ENCODE results near the gene FAM177B.
A peak's percentile ranks its signal among the peaks of the same experiment; 100 is the strongest.

Gene FAM177B

DNA sequence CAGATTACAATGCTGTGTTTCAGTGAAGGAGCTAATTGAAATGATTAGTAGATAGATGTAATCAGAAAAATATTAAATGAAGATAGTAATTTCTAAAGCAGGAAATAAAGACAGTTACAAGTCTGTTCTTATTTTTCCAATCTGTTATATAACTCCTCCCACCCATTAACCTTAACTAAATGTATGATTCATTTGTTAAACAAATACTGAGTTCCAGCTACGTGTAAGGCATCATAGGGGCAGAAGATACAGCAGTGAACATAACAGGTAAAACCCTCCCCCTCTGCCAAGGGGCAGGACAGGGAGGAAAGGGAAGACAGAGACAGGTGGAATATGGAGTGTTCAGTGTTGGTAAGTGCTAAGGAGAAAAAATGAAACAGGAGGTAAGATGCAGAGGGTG, at the start of gene FAM177B:
TSS of gene FAM177B (plus strand) at position 231 of the 400 bp plus-strand sequence. CDS start 9,344 bp downstream, outside the sequence.
- no peak for DNase-seq (ENCODE audit: low spot score)

DNA sequence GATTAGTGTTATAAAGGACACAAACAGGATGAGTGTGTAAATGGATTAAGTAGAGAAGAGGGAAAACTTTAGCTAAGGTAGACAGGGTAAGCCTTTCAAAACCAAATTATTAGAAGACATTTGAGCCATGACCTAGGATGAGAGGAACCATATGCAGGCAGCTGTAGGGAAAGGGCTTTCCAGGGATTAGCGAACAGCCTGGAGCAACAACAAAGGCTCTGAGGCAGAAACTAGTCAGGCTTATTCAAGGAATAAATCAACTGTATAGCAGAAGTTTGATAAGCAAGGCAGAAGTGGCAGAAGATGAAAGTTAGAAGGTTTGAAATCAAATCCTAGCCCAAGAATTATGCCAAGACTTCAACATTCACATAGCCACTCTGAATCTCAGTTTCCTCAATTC, 46.0 kb upstream of the FAM177B start:
- no peak for DNase-seq (ENCODE audit: low spot score)

DNA sequence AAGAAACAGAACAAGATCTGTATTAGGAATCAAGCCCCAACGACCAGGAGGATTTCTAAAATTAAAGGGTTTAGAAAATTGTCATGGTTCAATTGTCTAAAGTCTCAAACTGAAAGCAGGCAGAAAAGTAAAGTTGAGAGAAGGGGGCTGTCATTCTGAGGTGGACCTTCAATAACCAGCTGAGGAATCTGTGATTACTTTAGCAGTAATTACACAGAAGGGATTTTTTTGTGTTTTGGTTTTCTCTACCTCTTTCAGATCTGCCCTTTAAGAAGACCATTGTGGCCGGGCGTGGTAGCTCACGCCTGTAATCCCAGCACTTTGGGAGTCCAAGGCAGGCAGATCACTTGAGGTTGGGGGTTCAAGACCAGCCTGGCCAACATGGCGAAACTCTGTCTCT, 42.1 kb upstream of the FAM177B start:
- no peak for DNase-seq (ENCODE audit: low spot score)

DNA sequence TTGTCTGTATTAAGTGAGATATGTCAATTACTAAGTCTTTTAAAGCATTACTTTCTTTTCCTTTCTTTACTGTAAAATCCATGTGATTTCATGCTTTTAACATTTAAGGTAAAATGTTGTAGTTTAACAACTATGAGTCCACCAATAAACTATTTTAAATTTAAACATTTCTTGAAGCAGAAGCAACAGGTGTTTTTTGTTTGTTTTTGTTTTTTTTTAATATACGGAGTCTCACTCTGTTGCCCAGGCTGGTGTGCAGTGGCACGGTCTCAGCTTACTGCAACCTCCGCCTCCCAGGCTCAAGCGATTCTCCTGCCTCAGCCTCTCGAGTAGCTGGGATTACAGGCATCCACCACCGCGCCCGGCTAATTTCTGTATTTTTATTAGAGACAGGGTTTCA, 40.3 kb upstream of the FAM177B start:
- no peak for DNase-seq (ENCODE audit: low spot score)

- no peak for DNase-seq (ENCODE audit: low spot score)
Observed at GRCh38 chr1:222697203-222697602, 39.8 kb upstream of the FAM177B start.

- DNase-seq (ENCODE audit: low spot score): no peak
Observed at GRCh38 chr1:222697826-222698225, 39.2 kb upstream of the FAM177B start.

- DNase-seq (ENCODE audit: low spot score): no peak
Observed at GRCh38 chr1:222702210-222702609, 34.8 kb upstream of the FAM177B start.

DNA sequence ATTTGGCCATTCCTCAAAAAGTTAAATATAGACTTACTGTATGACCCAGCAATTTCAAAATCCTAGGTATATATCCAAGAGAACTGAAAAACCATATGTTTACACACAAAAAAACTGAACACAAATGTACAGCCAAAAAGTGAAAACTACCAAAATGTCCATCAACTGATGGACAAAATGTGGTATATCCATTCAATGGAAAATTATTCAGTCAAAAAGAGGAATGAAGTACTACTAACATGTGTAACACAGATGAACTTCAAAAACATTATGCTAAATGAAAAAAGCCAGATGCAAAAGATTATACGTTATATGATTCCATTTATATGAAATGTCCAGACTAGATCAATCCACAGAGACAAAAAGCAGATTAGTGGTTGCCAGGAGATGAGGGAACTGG, 32.7 kb upstream of the FAM177B start:
- no peak for DNase-seq (ENCODE audit: low spot score)

GRCh38 chr1:222706815-222707214, 30.2 kb upstream of the FAM177B start:
- DNase-seq (ENCODE audit: low spot score): no peak

- no peak for DNase-seq (ENCODE audit: low spot score)
Observed at GRCh38 chr1:222709700-222710153, 27.3 kb upstream of the FAM177B start.

DNA sequence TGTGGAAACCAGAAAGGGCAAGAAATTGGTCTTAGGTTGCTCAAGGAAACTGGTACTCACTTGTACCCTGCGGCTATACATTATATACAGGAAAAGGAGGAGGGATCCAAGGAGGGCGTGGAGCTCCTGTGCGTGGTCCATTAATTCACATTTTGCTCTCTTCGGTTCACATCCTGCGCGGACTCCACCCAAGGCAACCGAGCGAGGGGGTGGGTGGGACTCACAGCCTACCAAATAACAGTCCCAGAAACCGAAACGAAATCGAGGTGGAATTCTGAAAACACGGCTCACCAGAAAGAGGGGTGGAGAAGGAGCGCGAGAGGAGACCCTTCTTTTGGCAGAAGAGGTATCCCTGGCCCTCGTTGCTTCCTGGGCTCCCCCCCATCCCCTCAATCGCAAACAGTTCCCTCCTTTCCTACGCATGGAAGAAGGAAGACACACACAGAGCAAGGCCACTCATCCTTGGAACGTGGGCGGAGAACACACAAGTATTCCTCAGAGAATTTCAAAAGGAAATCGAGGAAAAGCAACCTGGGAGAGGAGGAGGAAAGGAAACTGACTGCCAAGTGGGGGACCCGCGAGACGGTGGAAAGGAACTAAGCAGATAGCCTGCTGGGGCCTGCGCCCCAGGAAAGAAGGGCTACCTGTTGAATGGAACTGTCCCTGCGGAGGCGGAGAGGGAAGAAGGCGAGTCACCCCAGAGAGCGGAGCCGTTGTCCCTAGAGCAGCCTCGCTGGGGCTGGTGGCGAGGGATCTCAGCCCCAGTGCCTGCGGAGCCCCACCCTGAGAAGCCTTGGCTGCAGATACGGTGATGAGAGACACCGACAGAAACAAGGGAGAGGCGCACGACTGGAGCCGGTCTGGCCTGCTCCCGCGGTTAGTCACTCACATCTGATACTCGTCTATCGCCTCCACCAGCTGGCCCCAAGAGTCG, 25.4 kb upstream of the FAM177B start:
- DNase-seq (ENCODE audit: low spot score): peak; percentile 66

- DNase-seq (ENCODE audit: low spot score): peak; percentile 93
Observed at GRCh38 chr1:222712253-222713090, 24.5 kb upstream of the FAM177B start, which contains the start of the genes AIDA and BROX. AIDA (minus strand) TSS chr1:222712491; CDS start chr1:222712317, 174 bp downstream. BROX (plus strand) TSS chr1:222712564; CDS start chr1:222715700, 3,136 bp downstream.

DNA sequence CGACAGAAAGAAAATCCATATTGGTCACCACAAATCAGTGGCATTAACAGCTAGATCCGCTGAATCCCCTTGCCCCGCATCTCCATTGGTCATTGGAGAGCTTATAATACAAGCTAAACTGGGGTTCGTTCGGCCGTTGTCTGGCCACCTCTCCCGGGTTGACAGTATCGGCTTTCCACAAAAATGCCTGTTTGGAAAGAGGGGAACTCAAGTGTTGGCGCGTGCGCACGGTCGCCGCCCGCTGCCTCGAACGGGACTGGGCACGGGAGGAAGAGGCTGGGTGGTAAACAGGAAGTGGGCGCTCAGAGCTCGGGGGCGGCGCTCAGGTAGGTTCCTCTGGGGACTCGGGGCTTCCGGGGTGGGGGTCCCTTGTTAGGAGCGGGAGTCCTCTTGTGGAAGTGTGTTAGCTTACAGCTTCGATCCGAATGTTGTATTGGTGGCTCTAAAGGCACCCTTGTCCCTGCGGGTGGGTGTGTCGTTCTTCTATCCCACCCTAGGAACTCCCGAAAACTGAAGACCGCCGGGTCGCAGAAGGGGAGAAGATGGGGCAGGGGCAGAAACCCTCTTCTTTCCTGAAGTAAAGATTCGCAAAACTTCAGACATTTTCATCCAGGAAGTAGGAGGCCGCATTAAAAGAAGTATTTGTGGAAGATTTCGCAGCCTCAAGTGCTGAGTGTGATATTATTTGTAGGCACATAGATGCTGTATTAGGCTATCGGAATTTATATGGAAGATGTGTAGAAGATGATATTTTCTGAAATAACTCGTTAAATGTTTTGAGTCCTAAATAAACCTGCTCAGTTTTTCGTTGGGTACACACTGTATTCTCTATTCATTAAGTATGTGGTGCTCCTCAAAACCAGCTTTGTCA, 23.7 kb upstream of the FAM177B start:
- DNase-seq (ENCODE audit: low spot score): peak; percentile 92

GRCh38 chr1:222716393-222716792, 20.6 kb upstream of the FAM177B start:
- no peak for DNase-seq (ENCODE audit: low spot score)

DNA sequence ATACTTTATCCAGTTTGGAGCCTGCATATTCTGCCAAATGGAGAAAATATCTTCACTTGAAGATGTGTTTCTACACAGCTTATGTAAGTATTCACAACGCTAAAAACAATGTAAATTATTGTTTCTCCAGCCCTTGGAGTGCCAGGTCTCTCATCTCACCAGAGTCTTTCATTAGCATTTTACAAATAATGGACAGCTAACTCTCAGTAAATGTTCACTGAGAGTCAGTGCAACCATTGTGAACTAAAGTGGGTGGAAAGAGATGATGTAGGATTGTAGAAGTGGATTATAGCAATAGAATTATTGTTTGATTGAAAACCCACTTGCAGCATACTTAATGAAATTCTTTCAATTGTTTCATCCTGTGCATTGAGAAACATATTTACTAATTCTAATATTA, 8.3 kb upstream of the FAM177B start:
- no peak for DNase-seq (ENCODE audit: low spot score)

GRCh38 chr1:222730866-222731265, 6.1 kb upstream of the FAM177B start:
- DNase-seq (ENCODE audit: low spot score): no peak

- peak; percentile 44 for DNase-seq (ENCODE audit: low spot score)
Observed at GRCh38 chr1:222732216-222733159, 4.5 kb upstream of the FAM177B start.

DNA sequence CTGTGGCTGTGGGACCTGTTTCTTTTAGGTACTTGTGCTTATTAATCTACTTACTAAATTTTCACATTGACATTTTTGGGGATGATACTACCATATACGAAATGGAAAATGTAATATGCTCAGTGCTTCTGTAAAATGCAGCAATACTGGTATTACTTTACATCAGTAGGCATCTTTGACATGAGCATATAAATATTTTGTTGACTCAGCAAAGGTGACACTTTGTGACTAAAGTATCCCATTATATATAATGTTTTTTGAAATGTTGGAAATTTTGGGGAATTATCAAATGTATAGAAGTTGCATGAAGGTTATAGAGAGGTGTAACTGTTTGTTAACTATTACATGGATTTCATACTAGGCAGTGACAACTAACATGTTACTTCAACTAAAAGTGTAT, 2.3 kb upstream of the FAM177B start:
- DNase-seq (ENCODE audit: low spot score): no peak

GRCh38 chr1:222736470-222736869, 532 bp upstream of the FAM177B start:
- DNase-seq (ENCODE audit: low spot score): no peak

- no peak for DNase-seq (ENCODE audit: low spot score)
Observed at GRCh38 chr1:222739465-222739864, 2.5 kb downstream of the FAM177B start.

All from germinal center (tissue), 1 donor.